NCI-H1048 (cell line): ENCODE results near the gene GLI1.

Source experiments
- DNase-seq: peaks from one replicate; lab custom pipeline; 2025; lab: John Stamatoyannopoulos, UW

The GLI1 gene

GRCh38 chr12:57520053-57520818, 60.7 kb downstream of the GLI1 start, which contains the start of gene DDIT3:
TSS of gene DDIT3 (minus strand) at chr12:57520514. CDS start at chr12:57517406, 3,108 bp downstream.
- DNase-seq, result peak; percentile 98

DNA sequence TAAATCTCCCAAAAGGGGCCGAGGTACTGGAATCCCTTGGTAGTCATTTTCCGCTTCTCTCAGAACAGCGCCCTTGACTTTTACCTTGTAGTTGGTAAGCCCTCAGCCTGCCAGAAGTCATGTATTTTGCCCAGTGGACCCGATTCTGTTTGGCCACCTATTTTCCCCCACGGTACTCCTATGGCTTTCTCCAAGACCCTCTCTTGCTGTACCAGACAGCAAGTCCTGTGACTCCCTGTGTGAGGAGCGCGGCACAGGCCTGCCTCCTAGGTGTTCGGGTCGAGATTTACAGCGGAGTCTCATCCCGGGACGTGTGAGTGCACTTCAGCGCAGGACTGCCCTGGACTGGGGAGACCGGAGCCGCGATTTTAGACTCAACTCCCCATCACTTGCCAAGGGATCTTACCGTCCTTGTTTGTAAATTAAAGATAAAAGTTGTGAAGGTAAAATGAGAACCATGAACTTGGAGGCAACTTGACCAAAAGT, 62.0 kb downstream of the GLI1 start:
- no peak for DNase-seq
